GM23338 (cell line): ENCODE measurements around the gene FBXW8. TPM values are rescaled to one million over a fixed set of nuclear protein-coding genes. Genes with fewer than 3 reads are reported as not detected.

Source experiments
- ATAC-seq: fragments of 200-7000 bp; cut with Tn5 transposase; 3 replicates; pipeline ENCODE4 v1.9.1; 2020
- DNase-seq: peaks from one replicate; pipeline ENCODE4 v3.0.0-alpha.2; 2015; ENCODE audit warnings: low spot score
- H2AFZ ChIP-seq: fragments of 200-600 bp; sonication (generic); 2 replicates; pipeline ENCODE4 v1.8.0; 2016; ENCODE audit warnings: antibody characterized with exemption, mild to moderate bottlenecking, moderate library complexity
- H3F3A ChIP-seq: fragments of 200-600 bp; sonication (generic); replicated peaks from 2 replicates; pipeline ENCODE4 v1.8.0; 2017; ENCODE audit warnings: antibody characterized with exemption, mixed run types, low read depth
- H3K27ac ChIP-seq: fragments of 200-600 bp; sonication (generic); 2 replicates; pipeline ENCODE4 v1.6.1; 2016; ENCODE audit warnings: low read depth
- H3K27me3 ChIP-seq: fragments of 200-600 bp; sonication (generic); 2 replicates; pipeline ENCODE4 v1.8.0; 2016; ENCODE audit warnings: mild to moderate bottlenecking, mixed run types, moderate library complexity; ENCODE audit not compliant: insufficient read depth
- H3K36me3 ChIP-seq: fragments of 200-600 bp; sonication (generic); 2 replicates; pipeline ENCODE4 v1.8.0; 2016; ENCODE audit warnings: mild to moderate bottlenecking; ENCODE audit not compliant: insufficient read depth
- H3K4me1 ChIP-seq: fragments of 200-600 bp; sonication (generic); 2 replicates; pipeline ENCODE4 v1.8.0; 2016; ENCODE audit warnings: mild to moderate bottlenecking, moderate library complexity; ENCODE audit not compliant: insufficient read depth
- H3K4me2 ChIP-seq: fragments of 200-600 bp; sonication (generic); 2 replicates; pipeline ENCODE4 v1.7.1; 2017; ENCODE audit warnings: mixed run types
- H3K4me3 ChIP-seq: fragments of 200-600 bp; sonication (generic); 2 replicates; pipeline ENCODE4 v1.6.1; 2016; ENCODE audit warnings: mixed run types
- H3K79me2 ChIP-seq: fragments of 200-600 bp; sonication (generic); replicated peaks from 2 replicates; pipeline ENCODE4 v1.8.0; 2017; ENCODE audit warnings: mild to moderate bottlenecking; ENCODE audit not compliant: insufficient read depth
- H3K9me2 ChIP-seq: fragments of 200-600 bp; sonication (generic); 2 replicates; pipeline ENCODE4 v1.8.0; 2017; ENCODE audit not compliant: insufficient read depth
- H4K20me1 ChIP-seq: fragments of 200-600 bp; sonication (generic); replicated peaks from 2 replicates; pipeline ENCODE4 v1.8.0; 2017; ENCODE audit warnings: mild to moderate bottlenecking; ENCODE audit not compliant: insufficient read depth
- H3K27ac Mint-ChIP-seq: 2 replicates; pipeline ENCODE4 v1.8.0; 2020; ENCODE audit warnings: inconsistent platforms, mild to moderate bottlenecking, moderate library complexity, mixed read lengths
- H3K27me3 Mint-ChIP-seq: 3 replicates; pipeline ENCODE4 v1.8.0; 2022; ENCODE audit warnings: low read depth, mild to moderate bottlenecking, moderate library complexity, mixed read lengths, inconsistent platforms; ENCODE audit not compliant: insufficient read depth, poor library complexity
- H3K36me3 Mint-ChIP-seq: 3 replicates; pipeline ENCODE4 v1.8.0; 2021; ENCODE audit warnings: low read depth, mild to moderate bottlenecking, inconsistent platforms, moderate library complexity, mixed read lengths
- H3K4me1 Mint-ChIP-seq: 3 replicates; pipeline ENCODE4 v1.8.0; 2020; ENCODE audit warnings: mild to moderate bottlenecking, inconsistent platforms, mixed read lengths
- H3K4me3 Mint-ChIP-seq: 3 replicates; pipeline ENCODE4 v1.8.0; 2021; ENCODE audit warnings: moderate library complexity, mild to moderate bottlenecking, inconsistent platforms, mixed read lengths
- H3K9me3 Mint-ChIP-seq: 3 replicates; pipeline ENCODE4 v1.8.0; 2020; ENCODE audit warnings: moderate library complexity, mild to moderate bottlenecking, inconsistent platforms, mixed read lengths
- CREB1 ChIP-seq: fragments of 250-450 bp; sonication (Bioruptor Pico); IDR thresholded peaks from 2 replicates; pipeline ENCODE4 v1.5.0; 2020; ENCODE audit warnings: low read depth, mild to moderate bottlenecking, moderate library complexity
- CTCF ChIP-seq, 2 experiments: fragments of 200-600 bp in 1 of 2; sonication (generic) in 1 of 2; conservative IDR thresholded peaks; 2 replicates each; pipeline versions ENCODE4 v1.5.1 to v1.6.1; 2016 to 2017; ENCODE audit warnings: antibody characterized with exemption in 2 of 2, low read depth in 2 of 2, mild to moderate bottlenecking in 2 of 2, moderate library complexity in 1 of 2
- ETS1 ChIP-seq: IDR thresholded peaks from 2 replicates; pipeline ENCODE4 v1.6.1; 2016; ENCODE audit warnings: antibody characterized with exemption
- EZH2 ChIP-seq: fragments of 200-600 bp; sonication (generic); IDR thresholded peaks from one replicate; pipeline ENCODE4 v1.8.0; 2017; ENCODE audit warnings: antibody characterized with exemption, mild to moderate bottlenecking, low read depth; ENCODE audit not compliant: unreplicated experiment
- EZH2phosphoT487 ChIP-seq: fragments of 200-600 bp; sonication (generic); IDR thresholded peaks from one replicate; pipeline ENCODE4 v1.8.1; 2018; ENCODE audit warnings: antibody characterized with exemption; ENCODE audit not compliant: unreplicated experiment
- JUNB ChIP-seq: IDR thresholded peaks from one replicate; pipeline ENCODE4 v1.6.1; 2016; ENCODE audit warnings: antibody characterized with exemption; ENCODE audit not compliant: unreplicated experiment
- NANOG ChIP-seq: IDR thresholded peaks from 2 replicates; pipeline ENCODE4 v1.6.1; 2016; ENCODE audit warnings: antibody characterized with exemption, borderline replicate concordance
- POLR2AphosphoS5 ChIP-seq: IDR thresholded peaks from 2 replicates; pipeline ENCODE4 v1.6.1; 2016; ENCODE audit warnings: antibody characterized with exemption, low read depth
- REST ChIP-seq: IDR thresholded peaks from one replicate; pipeline ENCODE4 v1.6.1; 2018; ENCODE audit warnings: antibody characterized with exemption; ENCODE audit not compliant: unreplicated experiment
- STAT1 ChIP-seq: IDR thresholded peaks from one replicate; pipeline ENCODE4 v1.6.1; 2016; ENCODE audit warnings: antibody characterized with exemption; ENCODE audit not compliant: unreplicated experiment
- ZNF114 ChIP-seq: fragments of 250-450 bp; sonication (Bioruptor Pico); IDR thresholded peaks from 2 replicates; pipeline ENCODE4 v1.5.0; 2020; ENCODE audit warnings: mild to moderate bottlenecking, moderate library complexity
- ZNF331 ChIP-seq: fragments of 250-450 bp; sonication (Bioruptor Pico); IDR thresholded peaks from 2 replicates; pipeline ENCODE4 v1.5.0; 2020; ENCODE audit warnings: low read depth, mild to moderate bottlenecking, moderate library complexity
- ZNF462 ChIP-seq: fragments of 250-450 bp; sonication (Bioruptor Pico); IDR thresholded peaks from 2 replicates; pipeline ENCODE4 v1.5.0; 2020; ENCODE audit warnings: mild to moderate bottlenecking, moderate library complexity
- polyA plus RNA-seq: library from polyadenylated mRNA; unstranded; fragments of >200 nt; fragmentation: Nextera tagmentation; extraction: Ambion mirVana; gene quantifications from 2 replicates; pipeline ENCODE4 v1.2.1, GENCODE V29; 2016
- total RNA-seq: library from RNA; depleted of rRNA; stranded (reverse); fragments of >200 nt; shearing (Covaris generic); gene quantifications from 2 replicates; pipeline ENCODE4 v1.2.3, GENCODE V29; 2014

FBXW8 gene
- total and polyA plus RNA-seq, 2 experiments from 2014 or later, result 4.6 to 13.9 TPM

GRCh38 chr12:116891019-116891418 is 19.7 kb upstream of the FBXW8 start:
- no peaks in the 10 kb centered on the region for H4K20me1 ChIP-seq
- H3K36me3 ChIP-seq, result no peaks in the 10 kb centered on the region
- DNase-seq (no peak), ATAC-seq (no peak)
- no peak overlapping the region for H2AFZ ChIP-seq
- no peaks in the 10 kb centered on the region for H3F3A ChIP-seq
- H3K9me3 Mint-ChIP-seq, result no peaks in the 10 kb centered on the region
- H3K27me3 ChIP-seq, result no peaks in the 10 kb centered on the region
- H3K79me2 ChIP-seq, result no peaks in the 10 kb centered on the region
- H3K27ac ChIP-seq, result no peak overlapping the region
- no peak overlapping the region for H3K4me2 ChIP-seq
- H3K4me1 ChIP-seq, result no peaks in the 10 kb centered on the region
- no peak overlapping the region for H3K4me3 ChIP-seq
- no peaks in the 10 kb centered on the region for H3K36me3 Mint-ChIP-seq
- H3K27ac Mint-ChIP-seq, result no peak overlapping the region
- no peaks in the 10 kb centered on the region for H3K9me2 ChIP-seq
- H3K4me1 Mint-ChIP-seq, result no peaks in the 10 kb centered on the region
- no peak overlapping the region for H3K4me3 Mint-ChIP-seq
- H3K27me3 Mint-ChIP-seq, result peaks cover 3% of the 10 kb centered on the region
- TF ChIP-seq STAT1, result no peak
- TF ChIP-seq POLR2AphosphoS5, result no peak
- TF ChIP-seq CTCF (conservative IDR thresholded peaks at IDR 0.05; ENCODE audit: low read depth in 2 of 2), result no peak
- TF ChIP-seq ZNF114 (CRISPR knock-in tag), result no peak
- no peak for TF ChIP-seq ETS1
- TF ChIP-seq REST, result no peak
- no peak for TF ChIP-seq CREB1 (CRISPR knock-in tag)
- TF ChIP-seq NANOG, result no peak
- no peak for TF ChIP-seq EZH2phosphoT487
- no peak for TF ChIP-seq JUNB
- no peak for TF ChIP-seq ZNF462 (CRISPR knock-in tag)
- TF ChIP-seq ZNF331 (CRISPR knock-in tag), result no peak
- no peak for TF ChIP-seq EZH2
